Hepatocyte (in vitro differentiated cells): ENCODE measurements around the gene STPG2.

Experiments used
- CTCF ChIP-seq: fragments of 200-600 bp; sonication (generic); IDR thresholded peaks from 2 replicates; pipeline ENCODE4 v1.5.1; 2016; ENCODE audit warnings: antibody characterized with exemption, mild to moderate bottlenecking; ENCODE audit not compliant: poor library complexity
- EZH2 ChIP-seq: fragments of 200-600 bp; sonication (generic); IDR thresholded peaks from 2 replicates; pipeline ENCODE4 v1.6.1; 2016; ENCODE audit warnings: antibody characterized with exemption, mild to moderate bottlenecking, borderline replicate concordance
- EZH2phosphoT487 ChIP-seq: fragments of 200-600 bp; sonication (generic); IDR thresholded peaks from one replicate; pipeline ENCODE4 v1.6.1; 2018; ENCODE audit warnings: antibody characterized with exemption, mild to moderate bottlenecking, low read depth, moderate library complexity; ENCODE audit not compliant: unreplicated experiment, severe bottlenecking

GRCh38 chr4:97593248-97593647 lies 550.0 kb downstream of the STPG2 start:
- TF ChIP-seq CTCF (no peak), EZH2 (no peak), EZH2phosphoT487 (no peak)
